PC-9 (cell line): Measurements from ENCODE around the gene NAT10.

Source experiments
- EZH2 ChIP-seq: fragments of 200-600 bp; sonication (generic); IDR thresholded peaks from 2 replicates; pipeline ENCODE4 v1.8.0; 2017; ENCODE audit warnings: antibody characterized with exemption, low read depth
- TF ChIP-seq, protein P1 (sequence below): fragments of 200-600 bp; sonication (generic); conservative IDR thresholded peaks from 2 replicates; pipeline ENCODE4 v1.6.1; 2017; ENCODE audit warnings: mixed run types, antibody characterized with exemption, mild to moderate bottlenecking, moderate library complexity

DNA sequence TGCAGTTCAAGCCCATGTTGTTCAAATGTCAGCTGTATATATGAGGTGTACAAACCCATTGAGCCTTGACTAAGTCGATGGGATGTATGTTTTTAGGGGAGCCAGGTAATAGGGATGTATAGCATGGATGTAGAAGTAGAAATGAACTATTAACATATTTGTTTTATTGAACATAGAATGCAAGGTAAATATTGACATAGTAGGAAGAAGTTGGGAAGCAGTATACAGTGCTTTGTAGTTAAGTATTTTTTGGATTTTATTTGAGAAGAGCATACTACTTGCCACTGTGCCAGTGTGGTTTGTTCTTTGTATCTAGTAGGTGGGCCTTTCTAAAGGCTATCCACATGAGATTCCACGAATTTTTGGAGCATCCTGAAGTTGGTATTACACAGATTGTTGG lies 20.8 kb upstream of the NAT10 start:
- TF ChIP-seq, protein P1, sequence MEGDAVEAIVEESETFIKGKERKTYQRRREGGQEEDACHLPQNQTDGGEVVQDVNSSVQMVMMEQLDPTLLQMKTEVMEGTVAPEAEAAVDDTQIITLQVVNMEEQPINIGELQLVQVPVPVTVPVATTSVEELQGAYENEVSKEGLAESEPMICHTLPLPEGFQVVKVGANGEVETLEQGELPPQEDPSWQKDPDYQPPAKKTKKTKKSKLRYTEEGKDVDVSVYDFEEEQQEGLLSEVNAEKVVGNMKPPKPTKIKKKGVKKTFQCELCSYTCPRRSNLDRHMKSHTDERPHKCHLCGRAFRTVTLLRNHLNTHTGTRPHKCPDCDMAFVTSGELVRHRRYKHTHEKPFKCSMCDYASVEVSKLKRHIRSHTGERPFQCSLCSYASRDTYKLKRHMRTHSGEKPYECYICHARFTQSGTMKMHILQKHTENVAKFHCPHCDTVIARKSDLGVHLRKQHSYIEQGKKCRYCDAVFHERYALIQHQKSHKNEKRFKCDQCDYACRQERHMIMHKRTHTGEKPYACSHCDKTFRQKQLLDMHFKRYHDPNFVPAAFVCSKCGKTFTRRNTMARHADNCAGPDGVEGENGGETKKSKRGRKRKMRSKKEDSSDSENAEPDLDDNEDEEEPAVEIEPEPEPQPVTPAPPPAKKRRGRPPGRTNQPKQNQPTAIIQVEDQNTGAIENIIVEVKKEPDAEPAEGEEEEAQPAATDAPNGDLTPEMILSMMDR: no peak
- TF ChIP-seq EZH2: no peak
